Vagina (tissue), 2 donors: ENCODE data around the gene ODAD3.

Experiments
- POLR2A ChIP-seq, 2 donors: fragments of 450-650 bp; IDR thresholded peaks; one replicate each; pipeline ENCODE4 v1.6.1; 2017; ENCODE audit warnings: antibody characterized with exemption in 2 of 2, mild to moderate bottlenecking in 2 of 2, moderate library complexity in 2 of 2
- POLR2AphosphoS5 ChIP-seq, 2 donors: sonication (generic); formaldehyde crosslinking; IDR thresholded peaks; one replicate each; pipeline ENCODE4 v1.9.0; 2017; ENCODE audit warnings: antibody characterized with exemption in 2 of 2, mild to moderate bottlenecking in 2 of 2, low read depth in 1 of 2; ENCODE audit not compliant: insufficient read depth in 1 of 2
- TF ChIP-seq, protein P1 (sequence below), 3 experiments: fragments of 450-650 bp in 2 of 3; fragments of 200-600 bp in 1 of 3; sonication (generic) in 1 of 3; IDR thresholded peaks; one replicate each; pipeline ENCODE4 v1.5.1; 2017 to 2019; ENCODE audit warnings: antibody characterized with exemption in 3 of 3, mild to moderate bottlenecking in 2 of 3, moderate library complexity in 2 of 3

GRCh38 chr19:11370744-11371143, 64.2 kb downstream of the ODAD3 start:
- TF ChIP-seq, protein P1, sequence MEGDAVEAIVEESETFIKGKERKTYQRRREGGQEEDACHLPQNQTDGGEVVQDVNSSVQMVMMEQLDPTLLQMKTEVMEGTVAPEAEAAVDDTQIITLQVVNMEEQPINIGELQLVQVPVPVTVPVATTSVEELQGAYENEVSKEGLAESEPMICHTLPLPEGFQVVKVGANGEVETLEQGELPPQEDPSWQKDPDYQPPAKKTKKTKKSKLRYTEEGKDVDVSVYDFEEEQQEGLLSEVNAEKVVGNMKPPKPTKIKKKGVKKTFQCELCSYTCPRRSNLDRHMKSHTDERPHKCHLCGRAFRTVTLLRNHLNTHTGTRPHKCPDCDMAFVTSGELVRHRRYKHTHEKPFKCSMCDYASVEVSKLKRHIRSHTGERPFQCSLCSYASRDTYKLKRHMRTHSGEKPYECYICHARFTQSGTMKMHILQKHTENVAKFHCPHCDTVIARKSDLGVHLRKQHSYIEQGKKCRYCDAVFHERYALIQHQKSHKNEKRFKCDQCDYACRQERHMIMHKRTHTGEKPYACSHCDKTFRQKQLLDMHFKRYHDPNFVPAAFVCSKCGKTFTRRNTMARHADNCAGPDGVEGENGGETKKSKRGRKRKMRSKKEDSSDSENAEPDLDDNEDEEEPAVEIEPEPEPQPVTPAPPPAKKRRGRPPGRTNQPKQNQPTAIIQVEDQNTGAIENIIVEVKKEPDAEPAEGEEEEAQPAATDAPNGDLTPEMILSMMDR (IDR thresholded peaks at IDR 0.05): no peak
- no peak for TF ChIP-seq POLR2A (IDR thresholded peaks at IDR 0.05)
- no peak for TF ChIP-seq POLR2AphosphoS5 (IDR thresholded peaks at IDR 0.05; ENCODE audit: insufficient read depth in 1 of 2, low read depth in 1 of 2)
